ENCODE results near the gene EBF3.

Gene EBF3

GRCh38 chr10:129958629-129959543 is 5.2 kb downstream of the EBF3 start:
- DNase-seq: no peak

GRCh38 chr10:129958148-129958628 is 5.9 kb downstream of the EBF3 start:
- peak; percentile 66 for DNase-seq

DNA sequence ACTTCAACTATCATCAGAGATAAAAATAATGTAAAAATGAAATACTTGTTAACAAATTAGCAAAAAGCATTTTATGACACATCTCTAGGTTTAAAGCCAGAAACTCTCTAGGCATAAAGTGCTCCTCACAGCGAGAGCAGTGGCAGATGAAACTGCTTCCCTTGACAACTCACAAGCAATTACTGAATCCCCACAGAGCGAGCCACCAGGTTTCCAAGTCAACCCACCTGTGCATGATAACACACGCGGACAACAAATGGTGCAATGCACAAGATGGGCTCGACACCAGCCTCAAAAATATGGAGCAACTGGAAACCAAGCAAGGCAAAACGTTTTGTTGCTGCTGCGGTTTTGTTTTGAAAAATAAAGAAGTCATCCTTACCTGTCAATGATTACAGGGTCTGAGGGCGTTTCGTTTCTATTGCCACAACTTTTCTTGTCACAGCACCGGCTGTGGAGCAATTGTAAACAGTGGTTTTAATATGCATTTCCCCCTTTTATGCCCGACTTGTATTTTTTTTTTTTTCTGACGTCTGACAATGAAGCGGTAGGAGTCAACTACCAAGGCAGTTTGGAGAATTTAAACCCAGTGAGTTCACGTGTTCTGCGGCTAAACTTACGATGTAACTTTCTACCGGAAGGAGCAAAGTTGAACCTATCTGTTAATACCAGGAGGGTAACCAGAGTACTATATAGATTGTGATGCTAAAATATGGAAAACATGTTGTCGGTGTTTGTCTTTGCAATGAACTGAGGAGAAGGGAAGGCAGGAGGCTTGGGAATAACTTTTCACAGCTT is 7.0 kb downstream of the EBF3 start:
- peak; percentile 66 for DNase-seq

- no peak for DNase-seq
Observed at GRCh38 chr10:129956286-129956670, 7.8 kb downstream of the EBF3 start.

DNA sequence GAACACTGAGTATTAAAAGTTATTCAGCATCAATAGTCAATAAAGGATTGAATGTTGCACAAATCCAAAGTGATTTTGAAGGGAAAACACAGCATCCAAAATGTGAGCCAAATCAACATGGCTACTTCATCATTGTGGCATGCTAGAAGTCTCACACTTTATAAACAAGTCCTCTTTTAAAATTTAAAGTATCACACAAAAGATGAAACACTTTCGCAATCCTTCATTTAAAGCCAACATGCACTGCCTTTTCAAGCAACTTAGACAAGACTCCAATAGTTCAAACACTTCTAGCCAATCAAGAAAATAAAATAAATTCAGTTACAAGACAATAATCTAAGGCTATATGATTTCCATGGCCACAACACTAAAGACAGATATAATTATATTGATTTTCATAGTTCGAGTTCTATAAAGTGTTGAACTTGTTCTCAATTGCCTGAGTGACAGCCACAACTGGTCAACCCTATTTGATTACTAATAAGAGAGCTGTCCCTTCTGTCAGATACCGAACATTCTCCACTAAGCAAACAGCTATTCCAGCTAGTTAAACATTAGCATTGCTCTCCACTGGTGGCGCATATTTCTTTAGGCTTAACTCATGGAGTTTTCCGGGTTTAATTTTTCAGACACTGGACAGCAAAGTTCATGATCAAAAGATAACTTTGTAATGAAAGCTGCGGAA is 8.3 kb downstream of the EBF3 start:
- no peak for DNase-seq

DNA sequence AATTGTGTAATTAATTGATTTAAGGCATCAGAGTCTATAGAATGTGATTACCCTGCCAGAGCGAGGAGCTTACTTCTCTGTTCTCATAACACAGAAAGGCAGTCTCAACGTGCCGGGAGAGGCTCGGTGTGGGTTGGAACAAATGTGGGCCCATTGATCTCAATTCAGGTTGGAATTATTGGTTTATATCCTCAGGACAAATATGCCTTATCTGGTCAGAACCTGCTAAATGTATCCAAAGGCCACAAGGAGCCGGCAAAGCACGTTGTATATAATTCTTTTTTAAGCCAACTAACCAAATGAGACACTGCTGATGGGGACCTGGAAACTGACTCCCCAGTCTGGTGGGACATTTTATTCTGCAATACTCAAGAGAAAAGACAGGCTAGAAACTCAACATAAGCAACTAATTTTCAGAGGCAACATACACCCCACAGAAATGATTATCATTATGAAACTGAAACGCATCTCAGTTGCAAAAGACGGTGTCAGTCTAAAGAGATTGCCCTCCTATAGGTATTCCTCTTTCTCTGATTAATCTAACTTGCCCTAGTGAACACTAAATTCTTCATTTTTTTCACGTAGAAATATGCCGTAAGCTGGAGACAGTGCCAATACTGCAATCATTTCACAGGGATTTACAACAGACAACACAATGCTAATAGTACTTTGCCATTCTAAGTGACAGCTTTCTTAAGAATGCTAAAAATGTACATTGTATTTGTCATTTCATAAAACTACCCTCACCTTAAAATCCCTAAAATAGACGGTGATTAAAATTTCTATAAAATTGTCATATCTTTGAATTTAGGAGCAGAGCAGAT is 9.4 kb downstream of the EBF3 start:
- no peak for DNase-seq

DNA sequence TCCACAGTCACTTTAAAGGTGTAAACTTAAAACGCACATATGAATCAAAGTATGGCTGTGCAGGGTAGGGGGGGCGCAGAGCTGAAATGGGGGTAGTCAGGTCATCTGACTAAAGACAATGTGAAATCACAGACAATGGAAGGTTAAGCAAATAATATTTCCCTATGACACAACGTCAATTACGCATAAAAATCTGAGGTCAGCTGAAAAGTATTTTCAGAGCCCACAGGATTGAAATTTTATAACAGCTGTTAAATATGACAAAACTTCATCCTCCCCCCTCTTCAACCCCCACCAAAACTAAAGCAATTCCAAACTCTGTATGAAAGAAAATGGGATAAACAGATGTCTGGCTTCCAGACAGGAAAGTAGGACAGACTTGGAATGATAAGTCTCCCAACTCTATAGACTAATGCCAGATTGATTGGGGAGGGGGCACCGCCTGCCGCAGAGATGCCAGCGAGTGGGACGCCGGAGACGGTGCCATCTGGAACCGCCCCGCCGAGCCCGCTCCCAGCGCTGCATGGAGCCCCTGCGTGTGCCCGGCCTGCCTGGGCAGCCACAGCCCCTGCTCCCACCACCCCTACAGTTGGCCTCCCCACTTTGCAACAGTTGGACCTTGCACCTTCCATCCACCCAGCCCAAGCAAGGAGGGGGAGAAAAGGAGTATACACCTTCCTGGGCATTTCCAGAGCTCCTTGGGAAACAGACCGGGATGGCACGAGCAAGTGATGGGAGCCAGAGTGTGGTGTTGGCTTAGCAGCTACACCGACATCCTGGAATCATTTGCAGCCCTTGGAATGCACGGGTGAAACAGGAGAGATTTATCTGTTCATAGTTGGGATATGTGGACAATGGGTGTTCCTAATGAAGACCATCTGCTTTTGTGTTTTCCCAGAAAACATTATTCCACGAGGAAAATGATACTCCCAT is 10.7 kb downstream of the EBF3 start:
- no peak for DNase-seq

GRCh38 chr10:129952378-129953118 is 11.5 kb downstream of the EBF3 start:
- DNase-seq: no peak

DNA sequence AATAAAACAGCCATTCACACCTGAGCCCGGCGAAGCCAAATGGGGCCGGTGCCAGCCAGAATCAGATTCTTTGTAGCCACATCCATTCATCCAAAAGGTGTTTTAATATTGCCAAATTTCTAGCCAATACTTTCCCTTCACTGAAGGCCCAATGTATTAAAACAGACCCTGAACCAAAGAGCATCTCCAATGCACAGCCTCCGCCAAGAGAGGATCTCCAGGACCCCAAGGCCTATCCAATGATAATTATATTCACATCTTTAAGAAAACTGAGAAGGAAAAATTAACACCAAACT is 12.2 kb downstream of the EBF3 start:
- DNase-seq: no peak

- DNase-seq: no peak
Observed at GRCh38 chr10:129951101-129951969, 12.7 kb downstream of the EBF3 start.

DNA sequence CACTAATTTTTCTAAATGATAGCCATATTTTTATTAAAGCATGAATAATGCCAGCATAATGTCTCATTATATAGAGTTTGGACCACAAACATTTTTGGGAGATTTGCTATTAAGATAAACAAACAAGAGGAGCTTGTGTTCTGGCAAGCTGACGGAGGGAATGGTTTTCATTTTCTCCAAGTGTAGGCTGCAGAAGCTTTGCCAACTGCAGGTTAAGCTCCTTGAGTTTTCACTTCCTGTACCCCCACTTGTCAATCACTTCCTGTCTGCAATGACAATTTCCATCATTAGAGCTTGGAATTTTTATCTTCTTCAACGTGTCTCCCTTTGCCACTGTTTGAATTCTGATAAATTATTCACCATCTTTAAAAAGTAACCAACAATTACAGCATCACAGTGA is 13.4 kb downstream of the EBF3 start:
- DNase-seq: no peak

DNA sequence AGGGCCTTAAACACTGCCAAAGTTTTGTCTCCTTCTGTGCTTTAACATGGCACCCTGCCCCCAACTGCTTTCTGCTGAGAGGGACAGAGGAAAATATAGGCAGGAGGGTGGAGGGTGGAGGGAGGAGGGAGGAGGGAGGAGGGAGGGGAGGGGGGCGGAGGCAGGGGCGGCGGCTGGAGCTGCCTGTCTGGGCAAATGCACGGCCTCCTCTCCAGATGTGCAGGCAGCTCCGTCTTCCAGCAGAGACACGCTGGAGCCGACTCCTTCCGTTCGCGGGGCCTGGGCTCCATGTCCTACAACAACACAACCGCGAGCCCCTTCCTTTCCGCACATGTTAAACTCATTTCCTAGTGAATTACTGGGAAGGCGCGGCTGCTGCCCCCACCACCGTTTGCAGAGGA is 14.2 kb downstream of the EBF3 start:
- DNase-seq: no peak

GRCh38 chr10:129949411-129949810 is 14.7 kb downstream of the EBF3 start:
- no peak for DNase-seq

- no peak for DNase-seq
Observed at GRCh38 chr10:129946859-129947258, 17.2 kb downstream of the EBF3 start.

- DNase-seq: no peak
Observed at GRCh38 chr10:129945941-129946760, 17.9 kb downstream of the EBF3 start.

DNA sequence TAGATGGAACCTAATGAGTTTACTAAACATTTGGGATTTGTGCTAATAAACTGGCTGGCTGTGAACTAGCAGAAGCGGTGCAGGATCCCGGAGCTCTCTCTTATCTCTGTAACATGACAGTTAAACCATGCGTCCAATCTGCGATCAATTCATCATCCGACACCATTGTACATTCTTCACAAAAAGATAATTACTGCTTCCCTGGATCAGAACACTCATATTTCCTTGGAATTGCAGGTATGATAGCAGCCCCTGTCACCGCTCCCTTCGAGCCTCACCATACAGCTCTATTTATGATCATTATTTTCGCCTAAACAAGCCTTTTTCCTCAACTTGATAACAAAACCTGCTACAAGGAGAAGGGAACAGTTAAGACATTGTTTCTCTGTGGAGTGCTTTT is 18.5 kb downstream of the EBF3 start:
- DNase-seq: no peak

DNA sequence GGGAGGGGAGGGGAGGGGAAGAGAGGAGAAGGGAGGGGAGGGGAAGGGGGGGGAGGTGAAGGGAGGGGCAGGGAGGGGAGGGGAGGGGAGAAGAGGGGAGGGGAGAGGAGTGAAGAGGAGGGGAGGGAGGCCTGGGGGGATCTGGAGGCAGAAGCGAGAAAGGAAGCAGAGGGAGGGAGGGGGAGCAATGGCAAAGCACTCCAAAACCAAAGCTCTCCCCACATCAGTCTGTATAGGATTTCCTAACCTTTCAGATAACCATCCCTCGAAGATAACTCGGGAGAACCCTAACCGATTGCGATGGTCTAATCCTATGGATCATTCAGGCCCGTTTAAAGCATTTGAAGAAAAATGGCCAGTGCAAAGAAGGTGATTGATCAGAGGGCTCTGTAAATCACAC is 19.0 kb downstream of the EBF3 start:
- no peak for DNase-seq

- no peak for DNase-seq
Observed at GRCh38 chr10:129944456-129944855, 19.6 kb downstream of the EBF3 start.
